ENCODE measurements around the gene LYST.

- TF ChIP-seq CTCF (IDR thresholded peaks at IDR 0.05) = no peak
- peak; percentile 64 for TF ChIP-seq POLR2A (IDR thresholded peaks at IDR 0.05; ENCODE audit: low read depth)
- peak; percentile 94 to 96 for TF ChIP-seq POLR2AphosphoS5 (IDR thresholded peaks at IDR 0.05)
- TF ChIP-seq EP300 (IDR thresholded peaks at IDR 0.05) = no peak
Observed at GRCh38 chr1:235866913-235867845, 473 bp upstream of the LYST start.
